H1 (cell line): ENCODE measurements around the gene RGS6. TPM values are rescaled to one million over a fixed set of nuclear protein-coding genes. Genes with fewer than 3 reads are reported as not detected.

Experiments
- CTCF ChIA-PET: fragments of 300-600 bp; sonication (Branson Sonifier 250); formaldehyde crosslinking; loops from one replicate; lab custom pipeline; 2021; ENCODE audit not compliant: partially characterized antibody; lab: Charles Lee
- POLR2A ChIA-PET: fragments of 300-600 bp; sonication (Branson Sonifier 250); formaldehyde crosslinking; loops from one replicate; lab custom pipeline; 2021; ENCODE audit warnings: inconsistent platforms; ENCODE audit not compliant: partially characterized antibody; lab: Charles Lee
- DNase-seq, 2 experiments: peaks; one replicate each; pipeline versions ENCODE4 v3.0.0 to v3.0.0-alpha.2; 2010 to 2022; ENCODE audit warnings: low spot score in 2 of 2, low read depth in 1 of 2, mixed read lengths in 1 of 2
- FAIRE-seq: peaks from 2 replicates; lab custom pipeline; 2011; peaks lifted over from hg19 to GRCh38; lab: Jason Lieb, UNC
- H2AFZ ChIP-seq: 2 replicates; pipeline ENCODE4 v1.8.1; 2012; ENCODE audit warnings: low read length, inconsistent platforms
- H2AK5ac ChIP-seq: 2 replicates; pipeline ENCODE4 v1.6.1; 2013; ENCODE audit warnings: low read depth, low read length
- H2BK120ac ChIP-seq: replicated peaks from 2 replicates; pipeline ENCODE3; 2013; ENCODE audit warnings: low read depth, low read length, inconsistent platforms
- H2BK12ac ChIP-seq: 2 replicates; pipeline ENCODE4 v1.6.1; 2013; ENCODE audit warnings: low read depth, low read length
- H2BK15ac ChIP-seq: 2 replicates; pipeline ENCODE4 v1.6.1; 2013; ENCODE audit warnings: low read length
- H2BK20ac ChIP-seq: 2 replicates; pipeline ENCODE4 v1.6.1; 2013; ENCODE audit warnings: low read length
- H2BK5ac ChIP-seq: 2 replicates; pipeline ENCODE4 v1.6.1; 2013; ENCODE audit warnings: low read depth, low read length
- H3K14ac ChIP-seq: 2 replicates; pipeline ENCODE4 v1.6.1; 2013; ENCODE audit warnings: inconsistent platforms; ENCODE audit not compliant: insufficient read length
- H3K18ac ChIP-seq: 2 replicates; pipeline ENCODE4 v1.6.1; 2013; ENCODE audit warnings: low read length; ENCODE audit errors: extremely low read depth
- H3K23ac ChIP-seq: 2 replicates; pipeline ENCODE4 v1.6.1; 2013; ENCODE audit warnings: inconsistent platforms; ENCODE audit not compliant: insufficient read length
- H3K23me2 ChIP-seq: 2 replicates; pipeline ENCODE4 v1.6.1; 2013; ENCODE audit warnings: low read depth, low read length
- H3K27ac ChIP-seq: 2 replicates; pipeline ENCODE4 v1.6.1; 2011; ENCODE audit warnings: low read depth, low read length, inconsistent platforms
- H3K27me3 ChIP-seq, 4 experiments: replicated peaks in 1 of 4; 1 replicate in 1 of 4; 2 replicates in 3 of 4; pipeline versions ENCODE4 v1.6.1 to v1.8.1; 2011 to 2013; ENCODE audit warnings: low read length in 3 of 4, mild to moderate bottlenecking in 3 of 4, inconsistent platforms in 2 of 4, mixed read lengths in 2 of 4, moderate library complexity in 1 of 4; ENCODE audit not compliant: control insufficient read depth in 3 of 4, insufficient read depth in 3 of 4; ENCODE audit errors: extremely low read depth in 1 of 4
- H3K36me3 ChIP-seq, 4 experiments: 2 replicates each; pipeline versions ENCODE4 v1.6.1 to v1.8.1; 2011 to 2013; ENCODE audit warnings: mild to moderate bottlenecking in 4 of 4, low read length in 3 of 4, moderate library complexity in 2 of 4, control low read depth in 1 of 4, inconsistent platforms in 1 of 4; ENCODE audit not compliant: insufficient read depth in 4 of 4, control insufficient read depth in 2 of 4
- H3K4ac ChIP-seq: replicated peaks from 2 replicates; pipeline ENCODE3; 2013; ENCODE audit warnings: low read length, low read depth, mixed read lengths, inconsistent platforms; ENCODE audit not compliant: insufficient read length
- H3K4me1 ChIP-seq, 4 experiments: replicated peaks in 1 of 4; 1 replicate in 1 of 4; 2 replicates in 3 of 4; pipeline versions ENCODE4 v1.6.1 to v1.8.1; 2011 to 2013; ENCODE audit warnings: low read length in 3 of 4, inconsistent platforms in 2 of 4, mixed read lengths in 1 of 4; ENCODE audit not compliant: insufficient read depth in 4 of 4, control insufficient read depth in 3 of 4
- H3K4me2 ChIP-seq, 2 experiments: 2 replicates each; pipeline versions ENCODE4 v1.6.1 to v1.8.1; 2011 to 2013; ENCODE audit warnings: low read depth in 2 of 2, low read length in 2 of 2, control low read depth in 1 of 2, inconsistent platforms in 1 of 2, mild to moderate bottlenecking in 1 of 2; ENCODE audit not compliant: insufficient read depth in 1 of 2
- H3K4me3 ChIP-seq, 4 experiments: fragments of 200-600, 300-600 bp in 1 of 4; sonication (generic), shearing (Covaris generic), sonication (Bioruptor Twin) in 1 of 4; 2 replicates each; pipeline versions ENCODE4 v1.5.1 to v1.8.1; 2011 to 2016; ENCODE audit warnings: low read length in 4 of 4, low read depth in 3 of 4, control low read depth in 2 of 4, inconsistent platforms in 2 of 4, mild to moderate bottlenecking in 2 of 4, mixed read lengths in 1 of 4, moderate library complexity in 1 of 4; ENCODE audit not compliant: insufficient read depth in 2 of 4; ENCODE audit errors: extremely low read depth in 1 of 4
- H3K56ac ChIP-seq: replicated peaks from 2 replicates; pipeline ENCODE3; 2013; ENCODE audit warnings: low read depth, mild to moderate bottlenecking, mixed read lengths, low read length, inconsistent platforms; ENCODE audit not compliant: insufficient read length
- H3K79me1 ChIP-seq: 2 replicates; pipeline ENCODE4 v1.6.1; 2013; ENCODE audit warnings: low read depth, low read length, control low read depth
- H3K79me2 ChIP-seq, 2 experiments: 2 replicates each; pipeline versions ENCODE4 v1.6.1 to v1.8.1; 2012 to 2013; ENCODE audit warnings: low read length in 2 of 2, mild to moderate bottlenecking in 2 of 2, inconsistent platforms in 1 of 2; ENCODE audit not compliant: insufficient read depth in 2 of 2, control insufficient read depth in 1 of 2
- H3K9ac ChIP-seq, 4 experiments: replicated peaks in 1 of 4; 1 replicate in 1 of 4; 2 replicates in 3 of 4; pipeline versions ENCODE4 v1.6.1 to v1.8.1; 2011 to 2013; ENCODE audit warnings: low read depth in 3 of 4, low read length in 3 of 4, control low read depth in 2 of 4, mild to moderate bottlenecking in 2 of 4, moderate library complexity in 2 of 4, inconsistent platforms in 1 of 4; ENCODE audit errors: extremely low read depth in 1 of 4
- H3K9me3 ChIP-seq, 2 experiments: 2 replicates each; pipeline versions ENCODE4 v1.6.1 to v1.8.1; 2012 to 2013; ENCODE audit warnings: mild to moderate bottlenecking in 2 of 2, moderate library complexity in 2 of 2, control low read depth in 1 of 2, inconsistent platforms in 1 of 2, low read depth in 1 of 2, low read length in 1 of 2, mixed read lengths in 1 of 2; ENCODE audit not compliant: insufficient read depth in 2 of 2
- H4K20me1 ChIP-seq, 2 experiments: replicated peaks in 1 of 2; 2 replicates each; pipeline versions ENCODE3 to v1.8.1; 2011 to 2013; ENCODE audit warnings: inconsistent platforms in 2 of 2, low read length in 2 of 2, mild to moderate bottlenecking in 1 of 2; ENCODE audit not compliant: insufficient read depth in 2 of 2, control insufficient read depth in 1 of 2
- H4K5ac ChIP-seq: 2 replicates; pipeline ENCODE4 v1.6.1; 2013; ENCODE audit warnings: low read length, low read depth, mixed read lengths, inconsistent platforms; ENCODE audit not compliant: insufficient read length
- H4K8ac ChIP-seq: 2 replicates; pipeline ENCODE4 v1.8.0; 2013; ENCODE audit warnings: mild to moderate bottlenecking, moderate library complexity, low read length, inconsistent platforms; ENCODE audit not compliant: insufficient read depth; ENCODE audit errors: extremely low read depth
- H4K91ac ChIP-seq: replicated peaks from 2 replicates; pipeline ENCODE3; 2013; ENCODE audit warnings: low read length, mixed read lengths, inconsistent platforms; ENCODE audit not compliant: insufficient read length
- CTCF ChIP-seq, 3 experiments: IDR thresholded peaks; 1 replicate in 2 of 3; 2 replicates in 1 of 3; pipeline versions ENCODE4 v1.5.1 to v1.6.1; 2011; ENCODE audit warnings: low read length in 3 of 3, mild to moderate bottlenecking in 3 of 3, inconsistent platforms in 2 of 3, low read depth in 1 of 3, moderate library complexity in 1 of 3; ENCODE audit not compliant: insufficient read depth in 1 of 3; ENCODE audit errors: control extremely low read depth in 1 of 3
- KDM5A ChIP-seq: fragments of 200-600 bp; IDR thresholded peaks from 2 replicates; pipeline ENCODE4 v1.7.1; 2012; ENCODE audit warnings: mild to moderate bottlenecking, low read length, inconsistent platforms, mixed read lengths
- WGBS, 2 experiments: shearing (Covaris generic) in 1 of 2; methylation state at CpG; one replicate each; pipeline versions ENCODE4 v1.1.6 to v1.1.7; 2013 to 2015; ENCODE audit warnings: low lambda C conversion rate in 2 of 2, mixed read lengths in 2 of 2, inconsistent platforms in 1 of 2, low coverage in 1 of 2, missing lambda C conversion rate in 1 of 2; ENCODE audit not compliant: insufficient replicate concordance in 2 of 2, insufficient coverage in 1 of 2, insufficient read length in 1 of 2; ENCODE audit errors: extremely low coverage in 1 of 2, missing lambda C conversion rate in 1 of 2; 5-methylcytosine and 5-hydroxymethylcytosine counted together
- polyA plus RNA-seq, 7 experiments: library from polyadenylated mRNA; depleted of rRNA in 3 of 7; stranded (reverse) in 5 of 7; unstranded in 2 of 7; fragments of >200 nt in 5 of 7; fragments of 200-250 nt in 2 of 7; gene quantifications; 1 replicate in 5 of 7; 2 replicates in 1 of 7; 4 replicates in 1 of 7; pipeline versions ENCODE4 v1.2.1 to v1.2.3, GENCODE V29; 2011 to 2013; ENCODE audit warnings: missing spikeins in 2 of 7, mixed read lengths in 2 of 7
- total RNA-seq: library from RNA; stranded (reverse); fragmentation: NEBNext Ultra II Directional; extraction: Animal tissue kit (Norgen Biotek cat#: 25700); gene quantifications from 2 replicates; pipeline ENCODE4 v1.2.1, GENCODE V29; 2021

The RGS6 gene
- total and polyA plus RNA-seq, 2 of the 8 experiments (the other 6 are each of a cell fraction or from before 2014, with no cell fraction given), result 0.26 to 1.1 TPM

GRCh38 chr14:72515779-72516770 lies 583.8 kb downstream of the RGS6 start:
- Histone ChIP-seq H3K23me2 (no peaks in the 10 kb centered on the region), H4K8ac (no peak overlapping the region), H2BK20ac (no peak overlapping the region), H3K56ac (no peak overlapping the region), H4K91ac (no peak overlapping the region), H2AFZ (no peak overlapping the region), H2AK5ac (no peak overlapping the region), H3K36me3 (no peaks in the 10 kb centered on the region), H3K4me3 (no peak overlapping the region), H3K4me1 (no peaks in the 10 kb centered on the region; a peak in 2 of 7 replicates), H3K9ac (no peak overlapping the region), H3K27me3 (no peaks in the 10 kb centered on the region)
- DNase-seq, result no peak
- 74% methylated on average over 10 of the region's 11 CpGs; no CpG with 5 or more reads in 1 of the 2 experiments for WGBS, 2 experiments
- TF ChIP-seq CTCF (IDR thresholded peaks at IDR 0.05; ENCODE audit: control extremely low read depth in 1 of 3, insufficient read depth in 1 of 3, low read depth in 1 of 3, low read length in 3 of 3) (peak in 1 of 3 experiments; percentile 31; a peak in 2 of 4 replicates), KDM5A (no peak)
- TF ChIP-seq, all 59 proteins: peak for 1
- no peak for FAIRE-seq
- Histone ChIP-seq H3K27ac (no peak overlapping the region), H4K5ac (no peak overlapping the region), H2BK15ac (peak overlapping the region; percentile 22; the same call in 1 of the 2 replicates), H3K79me2 (no peaks in the 10 kb centered on the region), H2BK120ac (no peak overlapping the region), H2BK5ac (no peak overlapping the region), H2BK12ac (no peak overlapping the region; the same call in 1 of the 2 replicates), H3K23ac (no peak overlapping the region), H3K79me1 (no peaks in the 10 kb centered on the region), H3K14ac (no peak overlapping the region), H3K18ac (no peak overlapping the region), H3K4ac (no peak overlapping the region), H3K4me2 (no peak overlapping the region), H3K9me3 (no peaks in the 10 kb centered on the region), H4K20me1 (no peaks in the 10 kb centered on the region)
- POLR2A ChIA-PET, result no interaction called here
- CTCF ChIA-PET, result interaction anchor here (0.6 to 9.4 kb wide), 63 partner anchors 8 to 956 kb away, joined by 3 to 113 read pairs (median 4); partner anchors contain the start of gene DPF3
